HepG2 (cell line): ENCODE results near the gene DAB1. TPM values are rescaled to one million over a fixed set of nuclear protein-coding genes. Genes with fewer than 3 reads are reported as not detected.

Experiments
- ATAC-seq: fragments of 200-7000 bp; cut with Tn5 transposase; 3 replicates; pipeline ENCODE4 v1.9.1; 2020; ENCODE audit warnings: mild to moderate bottlenecking, moderate library complexity
- BruUV-seq: library from RNA; stranded (reverse); fragments of 400-500 nt; replicated peaks from 2 replicates; lab custom pipeline; 2021; lab: Mats Ljungman, UMichigan
- CTCF ChIA-PET: fragments of 300-600 bp; formaldehyde crosslinking; extraction: SDS; loops from one replicate; lab custom pipeline; 2021; ENCODE audit warnings: low total read pairs, inconsistent platforms, low intra/inter-chr PET ratio; lab: Yijun Ruan, JAX
- POLR2A ChIA-PET: fragments of 350-600 bp; sonication (Branson Sonifier 250); formaldehyde crosslinking; loops from one replicate; lab custom pipeline; 2020; ENCODE audit warnings: antibody characterized with exemption, inconsistent platforms; lab: Yijun Ruan, JAX
- DNase-seq: peaks from one replicate; pipeline ENCODE4 v3.0.0-alpha.2; 2015; ENCODE audit warnings: low spot score
- FAIRE-seq: peaks from 3 replicates; lab custom pipeline; 2011; peaks lifted over from hg19 to GRCh38; lab: Jason Lieb, UNC
- H2AFZ ChIP-seq: one replicate; pipeline ENCODE4 v1.6.1; 2011; ENCODE audit warnings: low read length, inconsistent platforms
- H3K27ac ChIP-seq: fragments of 300-600 bp; 3 replicates; pipeline ENCODE4 v1.8.0; 2011; ENCODE audit warnings: mixed run types, mild to moderate bottlenecking, mixed read lengths, low read length, inconsistent platforms; ENCODE audit not compliant: insufficient read depth; ENCODE audit errors: extremely low read length
- H3K27me3 ChIP-seq, 2 experiments: fragments of 200-600 bp in 1 of 2; 2 replicates in 1 of 2; 3 replicates in 1 of 2; pipeline versions ENCODE4 v1.6.0 to v1.8.0; 2011; ENCODE audit warnings: low read length in 2 of 2, mild to moderate bottlenecking in 2 of 2, moderate library complexity in 2 of 2, inconsistent platforms in 1 of 2; ENCODE audit not compliant: insufficient read depth in 2 of 2, control insufficient read depth in 1 of 2
- H3K36me3 ChIP-seq, 2 experiments: fragments of 200-600 bp in 1 of 2; replicated peaks in 1 of 2; 2 replicates in 1 of 2; 3 replicates in 1 of 2; pipeline versions ENCODE4 v1.5.1 to v1.8.0; 2011; ENCODE audit warnings: low read length in 2 of 2, inconsistent platforms in 1 of 2; ENCODE audit not compliant: insufficient read depth in 2 of 2, control insufficient read depth in 1 of 2
- H3K4me1 ChIP-seq: 2 replicates; pipeline ENCODE4 v1.5.1; 2012; ENCODE audit warnings: low read length, inconsistent platforms; ENCODE audit not compliant: insufficient read depth
- H3K4me2 ChIP-seq: 2 replicates; pipeline ENCODE4 v1.6.0; 2011; ENCODE audit warnings: low read depth, low read length, inconsistent platforms
- H3K4me3 ChIP-seq, 3 experiments: fragments of 200-600 bp in 1 of 3; sonication (generic), shearing (Covaris generic) in 1 of 3; replicated peaks in 1 of 3; 2 replicates each; pipeline ENCODE4 v1.5.1; 2011 to 2016; ENCODE audit warnings: low read length in 3 of 3, inconsistent platforms in 2 of 3, low read depth in 2 of 3, mild to moderate bottlenecking in 2 of 3, control low read depth in 1 of 3, mixed read lengths in 1 of 3; ENCODE audit not compliant: insufficient read depth in 1 of 3
- H3K79me2 ChIP-seq: one replicate; pipeline ENCODE4 v1.6.1; 2011; ENCODE audit warnings: low read length, inconsistent platforms; ENCODE audit not compliant: insufficient read depth
- H3K9ac ChIP-seq: 2 replicates; pipeline ENCODE4 v1.6.0; 2011; ENCODE audit warnings: mild to moderate bottlenecking, low read depth, low read length, inconsistent platforms; ENCODE audit not compliant: insufficient read depth
- H3K9me3 ChIP-seq: 2 replicates; pipeline ENCODE4 v1.5.1; 2012; ENCODE audit warnings: mild to moderate bottlenecking, low read length
- H4K20me1 ChIP-seq: 2 replicates; pipeline ENCODE4 v1.6.0; 2011; ENCODE audit warnings: inconsistent platforms, mild to moderate bottlenecking, low read length, moderate library complexity; ENCODE audit not compliant: insufficient read depth
- HNRNPK ChIP-seq: fragments of 200-400 bp; formaldehyde crosslinking; IDR thresholded peaks from 2 replicates; pipeline ENCODE4 v1.6.1; 2018; ENCODE audit warnings: low read length, low read depth, moderate library complexity, mild to moderate bottlenecking; ENCODE audit not compliant: poor library complexity, severe bottlenecking
- MIER2 ChIP-seq: IDR thresholded peaks from 2 replicates; pipeline ENCODE4 v1.6.1; 2016; ENCODE audit warnings: missing biosample characterization, missing genetic modification reagents
- STAG1 ChIP-seq: sonication (generic); formaldehyde crosslinking; IDR thresholded peaks from 2 replicates; pipeline ENCODE4 v1.4.0; 2020; ENCODE audit warnings: missing genetic modification reagents
- ZNF605 ChIP-seq: sonication (generic); formaldehyde crosslinking; IDR thresholded peaks from 2 replicates; pipeline ENCODE4 v1.8.0; 2022; ENCODE audit warnings: mild to moderate bottlenecking, missing genetic modification reagents
- WGBS: methylation state at CpG from one replicate; pipeline ENCODE4 v1.1.6; 2017; ENCODE audit warnings: low lambda C conversion rate; 5-methylcytosine and 5-hydroxymethylcytosine counted together
- in situ Hi-C: cut with HindIII; loops from 2 replicates; pipeline ENCODE4 v1.10.0; 2017; ENCODE audit warnings: low pct_unique_long_range_greater_than_20kb; ENCODE audit not compliant: extremely low pct_ligation_motif_present
- intact Hi-C: fragments of 100-400 bp; cut with micrococcal nuclease; formaldehyde crosslinking; loops from one replicate; pipeline ENCODE4 v1.10.0; 2022; ENCODE audit not compliant: unreplicated experiment
- polyA plus RNA-seq, 8 experiments: library from polyadenylated mRNA; depleted of rRNA in 3 of 8; stranded (reverse) in 7 of 8; unstranded in 1 of 8; fragments of >200 nt; fragmentation: Illumina TruSeq in 4 of 8; extraction: Trizol in 4 of 8; gene quantifications; 2 replicates each; pipeline versions ENCODE4 v1.2.1 to v1.2.3, GENCODE V29; 2011 to 2016; ENCODE audit warnings: low read depth in 4 of 8, missing spikeins in 1 of 8, mixed read lengths in 1 of 8; ENCODE audit not compliant: insufficient read depth in 1 of 8
- total RNA-seq, 5 experiments: library from RNA; depleted of rRNA; stranded (reverse); fragments of >200 nt; fragmentation: Illumina TruSeq; extraction: Trizol; gene quantifications; 2 replicates each; pipeline ENCODE4 v1.2.3, GENCODE V29; 2016; ENCODE audit warnings: low read depth in 1 of 5

The DAB1 gene
- total and polyA plus RNA-seq, 2 of the 13 experiments (the other 11 are each of a cell fraction or from before 2014, with no cell fraction given), result 0.04 to 0.13 TPM

- no peaks in the 10 kb centered on the region for H3K9me3 ChIP-seq
- in situ Hi-C loops, result no loop called here
- ATAC-seq (no peak), FAIRE-seq (no peak), DNase-seq (no peak)
- 75% methylated on average over 4 of the region's 4 CpGs for WGBS
- no peak overlapping the region for H3K9ac ChIP-seq
- CTCF ChIA-PET, result no interaction called here
- H3K4me3 ChIP-seq, result no peak overlapping the region
- H3K4me2 ChIP-seq, result no peak overlapping the region
- no peaks in the 10 kb centered on the region for H3K27me3 ChIP-seq
- H3K79me2 ChIP-seq, result no peaks in the 10 kb centered on the region
- TF ChIP-seq MIER2, result no peak
- peak; percentile 35 for TF ChIP-seq HNRNPK
- no peak overlapping the region for H2AFZ ChIP-seq
- H3K27ac ChIP-seq, result no peak overlapping the region
- no peaks in the 10 kb centered on the region for H3K36me3 ChIP-seq
- BruUV-seq, result no TSS peak
- intact Hi-C loops, result loop anchor here (10.0 kb wide), 1 partner anchor 305 kb away; no protein-coding TSS in a partner anchor
- H4K20me1 ChIP-seq, result no peaks in the 10 kb centered on the region
- H3K4me1 ChIP-seq, result peaks cover 1% of the 10 kb centered on the region
- POLR2A ChIA-PET, result no interaction called here
These were observed 443.7 kb downstream of the DAB1 start for GRCh38 chr1:56979986-56980755.

- H2AFZ ChIP-seq, result no peak overlapping the region
- no peak overlapping the region for H3K4me2 ChIP-seq
- BruUV-seq, result no TSS peak
- H3K4me1 ChIP-seq, result 0 out of 2 replicates have a peak, but pooled peaks cover 12% of the 10 kb centered on the region
- no peaks in the 10 kb centered on the region for H4K20me1 ChIP-seq
- H3K79me2 ChIP-seq, result no peaks in the 10 kb centered on the region
- no peaks in the 10 kb centered on the region for H3K36me3 ChIP-seq
- ChIA-PET POLR2A (no interaction called here), CTCF (interaction anchor here (1.9 kb wide), 1 partner anchor 147 kb away, joined by 5 read pairs; no protein-coding TSS in a partner anchor)
- H3K9me3 ChIP-seq, result no peaks in the 10 kb centered on the region
- intact Hi-C loops (no loop called here), in situ Hi-C loops (no loop called here)
- ATAC-seq (no peak), DNase-seq (no peak), FAIRE-seq (no peak)
- no peak overlapping the region for H3K9ac ChIP-seq
- no peak for TF ChIP-seq ZNF605
- peak; percentile 20; the same call in 1 of the 2 replicates for TF ChIP-seq STAG1 (CRISPR knock-in tag)
- H3K27ac ChIP-seq, result no peak overlapping the region
- H3K27me3 ChIP-seq, result no peaks in the 10 kb centered on the region
- H3K4me3 ChIP-seq, result no peak overlapping the region
- 77% methylated on average over 5 of the region's 5 CpGs for WGBS
These were observed 445.0 kb downstream of the DAB1 start for GRCh38 chr1:56978819-56979218.
